AG09319 (cell line): ENCODE results near the gene DTD1.
"Not testable (repeated sequence)": the region's sequence is repeated elsewhere in the genome, so short reads cannot be mapped to it uniquely, and the experiment has no call there.

ENCODE experiments used
- DNase-seq: peaks from one replicate; pipeline ENCODE4 v3.0.0-alpha.2; 2010; ENCODE audit warnings: low read depth; ENCODE audit errors: extremely low read depth
- TF ChIP-seq, protein P1 (sequence below): IDR thresholded peaks from 2 replicates; pipeline ENCODE4 v1.5.1; 2011; ENCODE audit warnings: low read depth, mild to moderate bottlenecking, inconsistent platforms, low read length, moderate library complexity

Gene DTD1

DNA sequence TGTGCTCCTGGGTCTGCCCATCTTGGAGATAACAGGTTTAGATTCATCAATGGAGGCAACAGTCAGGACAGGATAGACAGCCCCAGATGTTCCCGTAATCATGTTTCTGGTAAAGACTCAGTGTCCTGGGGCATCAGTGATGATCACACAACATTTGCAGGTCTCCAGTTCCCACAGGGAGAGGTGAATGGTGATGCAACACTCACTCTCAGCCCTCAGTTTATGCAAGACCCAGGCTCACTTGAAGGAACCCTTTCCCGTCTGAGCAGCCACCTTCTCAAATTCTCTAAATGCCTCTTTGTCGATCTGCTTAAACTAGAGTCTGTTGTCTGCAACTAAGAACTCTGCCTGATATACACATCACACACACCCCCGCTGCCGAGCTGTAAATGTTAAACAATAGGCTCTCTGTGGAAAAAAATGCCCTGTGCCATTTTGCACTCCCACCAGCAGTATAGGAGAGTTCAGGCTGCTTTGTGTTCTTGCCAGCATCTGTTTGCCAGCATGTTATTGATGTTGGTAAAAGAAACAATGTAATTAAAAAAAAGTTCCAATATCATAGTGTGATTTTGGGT is 195.6 kb downstream of the DTD1 start:
- TF ChIP-seq, protein P1, sequence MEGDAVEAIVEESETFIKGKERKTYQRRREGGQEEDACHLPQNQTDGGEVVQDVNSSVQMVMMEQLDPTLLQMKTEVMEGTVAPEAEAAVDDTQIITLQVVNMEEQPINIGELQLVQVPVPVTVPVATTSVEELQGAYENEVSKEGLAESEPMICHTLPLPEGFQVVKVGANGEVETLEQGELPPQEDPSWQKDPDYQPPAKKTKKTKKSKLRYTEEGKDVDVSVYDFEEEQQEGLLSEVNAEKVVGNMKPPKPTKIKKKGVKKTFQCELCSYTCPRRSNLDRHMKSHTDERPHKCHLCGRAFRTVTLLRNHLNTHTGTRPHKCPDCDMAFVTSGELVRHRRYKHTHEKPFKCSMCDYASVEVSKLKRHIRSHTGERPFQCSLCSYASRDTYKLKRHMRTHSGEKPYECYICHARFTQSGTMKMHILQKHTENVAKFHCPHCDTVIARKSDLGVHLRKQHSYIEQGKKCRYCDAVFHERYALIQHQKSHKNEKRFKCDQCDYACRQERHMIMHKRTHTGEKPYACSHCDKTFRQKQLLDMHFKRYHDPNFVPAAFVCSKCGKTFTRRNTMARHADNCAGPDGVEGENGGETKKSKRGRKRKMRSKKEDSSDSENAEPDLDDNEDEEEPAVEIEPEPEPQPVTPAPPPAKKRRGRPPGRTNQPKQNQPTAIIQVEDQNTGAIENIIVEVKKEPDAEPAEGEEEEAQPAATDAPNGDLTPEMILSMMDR = no peak
- no peak for DNase-seq

DNA sequence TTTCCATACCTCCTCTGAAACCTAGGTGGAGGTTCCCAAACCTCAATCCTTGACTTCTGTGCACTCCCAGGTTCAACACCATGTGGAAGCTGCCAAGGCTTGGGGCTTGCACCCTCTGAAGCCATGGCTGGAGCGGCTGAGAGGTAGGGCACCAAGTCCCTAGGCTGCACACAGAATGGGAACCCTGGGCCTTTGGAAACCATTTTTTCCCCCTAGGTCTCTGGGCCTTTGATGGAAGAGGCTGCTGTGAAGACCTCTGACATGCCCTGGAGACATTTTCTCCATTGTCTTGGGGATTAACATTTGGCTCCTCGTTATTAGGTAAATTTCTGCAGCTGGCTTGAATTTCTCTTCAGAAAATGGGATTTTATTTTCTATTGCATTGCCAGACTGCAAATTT is 199.2 kb downstream of the DTD1 start:
- DNase-seq = not testable (repeated sequence)

DNA sequence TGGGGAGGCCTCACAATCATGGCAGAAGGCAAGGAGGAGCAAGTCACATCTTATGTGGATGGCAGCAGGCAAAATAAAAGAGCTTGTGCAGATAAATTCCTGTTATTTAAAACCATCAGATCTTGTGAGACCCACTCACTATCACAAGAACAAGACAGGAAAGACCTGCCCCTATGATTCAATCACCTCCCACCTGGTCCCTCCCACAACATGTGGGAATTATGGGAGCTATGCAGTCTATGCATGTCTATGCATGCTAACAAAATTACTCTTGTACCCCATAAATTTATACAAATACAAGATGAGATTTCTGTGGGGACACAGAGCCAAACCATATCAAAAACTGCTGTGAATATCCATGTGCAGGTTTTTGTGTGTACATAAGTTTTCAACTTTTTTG is 200.2 kb downstream of the DTD1 start:
- TF ChIP-seq, protein P1 = no peak

DNA sequence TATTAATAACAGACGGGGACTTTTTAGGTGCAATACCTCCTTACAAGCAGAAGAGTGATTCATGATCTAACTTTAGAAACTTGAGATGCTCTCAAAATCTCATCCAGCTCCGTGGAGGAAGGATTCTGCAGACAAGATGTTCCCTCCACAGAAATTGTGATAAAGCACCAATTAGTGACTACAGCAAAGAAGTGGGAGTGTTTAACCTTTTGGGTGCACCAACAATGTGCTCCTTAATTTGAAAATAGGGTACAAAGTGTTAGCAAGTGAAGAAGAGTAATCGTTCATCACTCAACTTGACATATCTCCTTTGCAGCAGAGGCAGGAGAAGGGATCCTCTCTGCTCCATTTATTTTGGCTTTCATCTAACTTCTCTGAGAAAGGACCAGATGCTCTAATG is 202.9 kb downstream of the DTD1 start:
- DNase-seq = no peak
- TF ChIP-seq, protein P1 = no peak

More for the DNA sequence above, 200.2 kb downstream of the DTD1 start:
- DNase-seq = no peak

DNA sequence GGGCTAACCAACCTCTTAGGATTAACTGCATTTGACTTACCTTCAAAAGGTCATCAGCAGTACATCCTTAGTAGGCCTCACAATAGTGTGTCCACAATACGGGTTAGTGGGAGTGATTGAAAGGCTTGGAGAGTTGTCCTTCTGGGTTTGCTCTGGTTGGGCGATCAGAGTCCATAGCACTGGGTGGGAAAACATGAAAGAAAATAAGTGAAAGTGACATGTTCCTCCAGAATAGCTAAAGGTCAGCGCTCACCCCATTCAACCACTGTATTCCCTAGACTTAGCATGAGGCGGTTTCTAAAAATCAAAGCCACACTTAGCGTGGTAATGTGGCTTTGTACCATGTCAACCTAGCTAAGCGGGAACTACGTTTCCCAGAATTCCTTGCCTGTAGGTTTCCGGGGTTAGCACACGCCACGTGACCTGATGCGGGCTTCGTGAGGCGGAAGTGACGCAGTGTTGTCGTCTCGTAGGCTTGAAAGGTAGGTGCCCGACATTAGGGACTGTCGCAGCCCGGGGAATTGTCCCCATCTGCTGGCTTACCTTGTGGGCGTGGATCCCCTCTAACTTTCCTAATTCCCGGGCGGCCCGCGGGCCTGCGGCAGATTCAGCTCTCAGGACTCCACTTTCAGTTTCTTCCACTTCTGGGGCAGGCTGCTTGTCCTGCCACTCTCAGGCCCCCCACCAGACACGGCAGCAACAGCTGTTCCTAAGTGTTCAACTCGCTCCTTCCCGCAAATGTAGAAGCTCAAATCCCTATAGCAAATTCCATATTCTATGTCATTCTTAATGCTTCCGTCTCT is 206.0 kb downstream of the DTD1 start:
- TF ChIP-seq, protein P1 = no peak
- DNase-seq = peak; percentile 61

DNA sequence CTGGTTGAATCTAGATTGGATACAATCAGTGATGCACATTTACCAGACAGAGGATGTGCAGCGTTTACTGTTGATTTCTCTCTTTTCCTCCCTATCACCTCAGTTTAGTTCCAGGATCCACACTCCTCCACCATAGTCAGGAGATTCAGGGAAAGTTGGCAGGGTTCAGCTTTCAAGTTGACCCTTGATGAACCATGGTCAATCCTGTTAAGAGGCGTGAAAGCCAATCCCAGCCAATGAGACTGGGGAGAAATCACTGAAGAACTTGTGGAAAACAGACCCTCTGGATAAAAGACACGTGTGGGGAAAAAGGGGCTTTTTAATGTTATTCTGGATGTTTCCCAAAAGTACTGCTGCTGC is 206.6 kb downstream of the DTD1 start:
- DNase-seq = no peak
- TF ChIP-seq, protein P1 = no peak

DNA sequence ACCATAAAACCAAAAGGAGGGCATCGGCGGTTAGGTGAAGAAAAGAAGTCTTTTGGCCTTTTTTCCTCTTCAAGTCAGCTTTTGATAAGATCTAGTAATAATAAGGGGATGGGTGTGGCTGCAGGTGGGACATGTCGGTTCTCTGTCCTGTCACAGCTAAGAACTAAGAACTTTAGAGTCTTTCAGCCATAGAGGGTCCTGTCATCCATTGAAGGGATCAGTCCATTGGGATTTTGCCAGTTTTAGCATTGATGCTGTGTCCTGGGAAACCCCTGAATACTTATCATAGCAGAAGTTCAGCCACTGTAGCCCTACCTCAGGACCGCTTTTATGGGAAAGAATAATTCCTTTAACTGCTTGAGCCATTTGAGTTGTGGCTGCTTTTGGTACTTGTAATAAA is 207.5 kb downstream of the DTD1 start:
- no peak for DNase-seq
- TF ChIP-seq, protein P1 = no peak

DNA sequence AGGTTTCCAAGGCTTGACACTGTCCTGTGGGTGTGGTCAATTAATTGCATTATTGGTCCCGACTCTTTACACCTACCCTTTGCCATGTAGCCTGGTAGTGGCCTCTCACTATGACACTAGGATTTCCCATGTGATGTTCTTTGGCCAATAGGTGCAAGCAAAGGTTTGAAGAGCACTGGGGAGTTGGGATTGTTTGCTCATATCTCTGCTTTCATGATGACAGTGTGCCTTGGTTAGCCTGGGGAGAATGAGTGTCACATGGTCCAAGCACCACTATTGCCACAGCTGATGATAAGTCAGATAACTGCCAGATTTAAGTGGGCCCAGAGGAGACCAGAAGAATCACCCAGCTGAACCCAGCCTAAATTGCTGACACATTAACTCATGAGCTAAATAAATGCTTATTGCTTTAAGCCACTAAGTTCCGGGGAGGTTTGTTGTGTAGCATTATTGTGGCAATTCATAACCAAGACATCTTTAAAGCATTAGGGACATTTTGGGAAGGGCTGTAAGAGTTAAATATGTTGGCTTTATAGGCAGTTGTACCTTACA is 208.5 kb downstream of the DTD1 start:
- TF ChIP-seq, protein P1 = no peak
- DNase-seq = no peak
